Ovary (tissue), 3 donors: Measurements from ENCODE around the gene CCNT1.

Source experiments
- CTCF ChIP-seq, 3 donors: fragments of 450-650 bp in 2 of 3; fragments of 200-600 bp in 1 of 3; IDR thresholded peaks; one replicate each; pipeline versions ENCODE4 v1.5.1 to v1.8.0; 2016 to 2022; ENCODE audit warnings: antibody characterized with exemption in 3 of 3, mild to moderate bottlenecking in 1 of 3
- POLR2A ChIP-seq: fragments of 450-650 bp; IDR thresholded peaks from one replicate; pipeline ENCODE4 v1.6.1; 2017; ENCODE audit warnings: antibody characterized with exemption, mild to moderate bottlenecking, moderate library complexity
- donor health status: DM: no; HTN: no; CAD: no.

- TF ChIP-seq CTCF (IDR thresholded peaks at IDR 0.05) (no peak), POLR2A (no peak)
These were observed 47.5 kb downstream of the CCNT1 start for GRCh38 chr12:48668996-48669395.
